ENCODE measurements around the gene B3GALT5. TPM values are rescaled to one million over a fixed set of nuclear protein-coding genes. Genes with fewer than 3 reads are reported as not detected.

The B3GALT5 gene
- total RNA-seq, 2 experiments from 2014 or later = not detected

DNA sequence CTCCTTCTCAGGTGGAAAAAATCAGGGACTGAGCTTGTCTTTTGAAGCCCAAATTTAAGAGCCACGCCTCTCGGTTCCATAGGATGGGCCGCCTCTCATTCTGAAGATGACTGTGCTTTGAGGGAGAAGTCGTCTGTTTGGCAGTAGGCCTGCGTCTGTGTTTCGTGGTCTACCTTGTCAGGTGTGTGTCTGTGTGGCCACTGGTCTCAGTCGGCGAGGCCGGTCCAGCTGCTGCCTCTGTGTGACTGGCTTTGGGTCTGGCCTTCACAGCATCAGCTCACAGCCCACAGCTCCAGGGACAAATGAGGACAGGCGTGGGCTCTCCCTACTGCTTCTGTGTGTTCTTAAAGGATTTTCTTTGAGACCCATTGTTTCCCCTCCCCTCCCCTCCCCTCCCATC lies 50.3 kb downstream of the B3GALT5 start:
- DNase-seq (no peak), ATAC-seq (no peak)
- no peak overlapping the region for H3K4me3 Mint-ChIP-seq
- H3K4me1 Mint-ChIP-seq (ENCODE audit: low read depth) = no peaks in the 10 kb centered on the region
- ChIA-PET CTCF (no interaction called here), POLR2A (no interaction called here)
- intact Hi-C loops (cut with micrococcal nuclease) = no loop called here
- H3K27ac Mint-ChIP-seq = no peak overlapping the region
- TF ChIP-seq, protein P1, sequence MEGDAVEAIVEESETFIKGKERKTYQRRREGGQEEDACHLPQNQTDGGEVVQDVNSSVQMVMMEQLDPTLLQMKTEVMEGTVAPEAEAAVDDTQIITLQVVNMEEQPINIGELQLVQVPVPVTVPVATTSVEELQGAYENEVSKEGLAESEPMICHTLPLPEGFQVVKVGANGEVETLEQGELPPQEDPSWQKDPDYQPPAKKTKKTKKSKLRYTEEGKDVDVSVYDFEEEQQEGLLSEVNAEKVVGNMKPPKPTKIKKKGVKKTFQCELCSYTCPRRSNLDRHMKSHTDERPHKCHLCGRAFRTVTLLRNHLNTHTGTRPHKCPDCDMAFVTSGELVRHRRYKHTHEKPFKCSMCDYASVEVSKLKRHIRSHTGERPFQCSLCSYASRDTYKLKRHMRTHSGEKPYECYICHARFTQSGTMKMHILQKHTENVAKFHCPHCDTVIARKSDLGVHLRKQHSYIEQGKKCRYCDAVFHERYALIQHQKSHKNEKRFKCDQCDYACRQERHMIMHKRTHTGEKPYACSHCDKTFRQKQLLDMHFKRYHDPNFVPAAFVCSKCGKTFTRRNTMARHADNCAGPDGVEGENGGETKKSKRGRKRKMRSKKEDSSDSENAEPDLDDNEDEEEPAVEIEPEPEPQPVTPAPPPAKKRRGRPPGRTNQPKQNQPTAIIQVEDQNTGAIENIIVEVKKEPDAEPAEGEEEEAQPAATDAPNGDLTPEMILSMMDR (IDR thresholded peaks at IDR 0.05) = no peak
- peaks cover 1% of the 10 kb centered on the region for H3K27me3 Mint-ChIP-seq
- H3K36me3 Mint-ChIP-seq (ENCODE audit: low read depth) = no peaks in the 10 kb centered on the region
- H3K9me3 Mint-ChIP-seq = no peaks in the 10 kb centered on the region

DNA sequence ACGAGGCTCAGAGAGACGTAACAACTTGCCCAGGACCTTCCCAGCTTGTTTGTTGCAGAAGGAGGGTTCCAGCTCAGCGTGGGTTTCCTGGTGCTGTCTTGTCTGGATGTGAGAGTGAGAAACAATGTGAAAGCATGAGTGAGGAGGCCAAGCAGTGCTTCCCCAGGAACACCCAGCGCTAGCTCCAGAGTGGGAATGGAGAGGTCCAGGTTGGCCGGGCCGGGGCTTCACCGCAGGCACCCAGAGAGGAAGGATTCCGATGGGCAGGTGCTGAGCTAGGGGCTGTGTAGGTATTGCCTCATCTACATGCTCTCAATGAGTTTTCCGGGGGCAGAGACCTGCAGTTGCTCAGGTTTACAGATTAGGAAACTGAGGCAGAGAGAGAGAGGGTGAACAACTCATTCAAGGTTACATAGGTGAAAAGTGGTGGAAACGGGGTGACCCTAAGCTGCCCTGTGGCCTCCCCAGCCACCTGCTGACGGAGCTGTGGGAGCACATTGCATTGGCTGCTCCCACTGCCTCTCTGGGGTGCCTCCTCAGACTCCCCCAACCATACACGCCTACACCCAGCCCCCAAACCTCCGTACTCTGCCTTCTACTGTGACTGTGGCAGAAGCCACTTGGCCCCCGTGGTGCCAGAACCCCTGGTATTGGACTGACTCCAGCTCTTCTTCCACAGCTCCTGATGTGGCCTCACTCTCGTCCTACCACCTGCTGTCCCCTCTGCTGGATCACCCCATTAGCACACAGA lies 51.2 kb downstream of the B3GALT5 start:
- no peak overlapping the region for H3K27ac Mint-ChIP-seq
- no peaks in the 10 kb centered on the region for H3K9me3 Mint-ChIP-seq
- no peaks in the 10 kb centered on the region for H3K4me1 Mint-ChIP-seq (ENCODE audit: low read depth)
- CTCF ChIA-PET = no interaction called here
- TF ChIP-seq, protein P1 (IDR thresholded peaks at IDR 0.05) = no peak
- POLR2A ChIA-PET = no interaction called here
- peaks cover 1% of the 10 kb centered on the region for H3K27me3 Mint-ChIP-seq
- ATAC-seq (no peak), DNase-seq (no peak)
- intact Hi-C loops (cut with micrococcal nuclease) = no loop called here
- no peak overlapping the region for H3K4me3 Mint-ChIP-seq
- H3K36me3 Mint-ChIP-seq (ENCODE audit: low read depth) = no peaks in the 10 kb centered on the region

DNA sequence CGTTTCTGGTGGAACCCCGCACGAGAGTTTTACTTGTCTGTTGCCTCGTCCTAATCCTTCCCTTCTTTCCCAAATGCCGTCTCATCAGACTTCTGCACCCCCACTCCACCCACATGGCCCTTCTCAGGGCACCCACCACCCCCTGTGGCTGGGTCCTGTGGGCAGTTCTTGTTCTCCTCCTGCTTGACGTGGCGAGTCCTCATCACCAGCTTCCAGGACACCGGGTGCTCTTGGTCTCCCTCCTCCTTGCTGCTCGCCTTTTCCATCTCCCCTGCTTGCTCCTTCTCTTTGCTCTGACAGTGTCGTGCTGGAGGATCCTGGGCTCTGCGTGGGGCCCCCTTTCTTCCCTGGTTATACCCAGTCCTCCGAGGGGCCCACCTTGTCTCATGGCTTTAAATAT lies 51.8 kb downstream of the B3GALT5 start:
- ATAC-seq (no peak), DNase-seq (no peak)
- Mint-ChIP-seq H3K27ac (no peak overlapping the region), H3K4me3 (no peak overlapping the region), H3K27me3 (peaks cover 1% of the 10 kb centered on the region), H3K9me3 (no peaks in the 10 kb centered on the region), H3K36me3 (ENCODE audit: low read depth) (no peaks in the 10 kb centered on the region), H3K4me1 (ENCODE audit: low read depth) (no peaks in the 10 kb centered on the region)
- ChIA-PET POLR2A (no interaction called here), CTCF (no interaction called here)
- intact Hi-C loops (cut with micrococcal nuclease) = no loop called here
- TF ChIP-seq, protein P1 (IDR thresholded peaks at IDR 0.05) = no peak

DNA sequence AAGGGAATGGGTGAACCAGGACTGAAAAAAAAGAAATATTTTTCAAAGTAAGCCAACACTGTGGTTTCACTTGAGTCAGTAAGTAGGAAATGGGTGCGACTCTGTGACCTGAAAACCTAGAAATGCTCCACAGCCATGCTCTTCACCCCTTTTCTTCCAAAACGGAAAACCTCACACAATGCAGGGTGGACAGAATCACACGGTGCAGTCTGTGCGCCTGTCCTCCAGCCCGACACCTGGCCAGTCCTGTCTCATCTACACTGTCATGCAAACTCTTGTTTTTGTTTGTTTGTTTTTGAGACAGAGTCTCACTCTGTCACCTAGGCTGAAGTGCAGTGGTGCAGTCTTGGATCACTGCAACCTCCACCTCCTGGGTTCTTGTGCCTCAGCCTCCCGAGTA lies 53.3 kb downstream of the B3GALT5 start:
- H3K27me3 Mint-ChIP-seq = no peaks in the 10 kb centered on the region
- ATAC-seq (no peak), DNase-seq (no peak)
- H3K4me3 Mint-ChIP-seq = no peak overlapping the region
- no peaks in the 10 kb centered on the region for H3K9me3 Mint-ChIP-seq
- ChIA-PET CTCF (no interaction called here), POLR2A (no interaction called here)
- intact Hi-C loops (cut with micrococcal nuclease) = no loop called here
- no peak overlapping the region for H3K27ac Mint-ChIP-seq
- TF ChIP-seq, protein P1 (IDR thresholded peaks at IDR 0.05) = no peak
- no peaks in the 10 kb centered on the region for H3K36me3 Mint-ChIP-seq (ENCODE audit: low read depth)
- H3K4me1 Mint-ChIP-seq (ENCODE audit: low read depth) = no peaks in the 10 kb centered on the region

DNA sequence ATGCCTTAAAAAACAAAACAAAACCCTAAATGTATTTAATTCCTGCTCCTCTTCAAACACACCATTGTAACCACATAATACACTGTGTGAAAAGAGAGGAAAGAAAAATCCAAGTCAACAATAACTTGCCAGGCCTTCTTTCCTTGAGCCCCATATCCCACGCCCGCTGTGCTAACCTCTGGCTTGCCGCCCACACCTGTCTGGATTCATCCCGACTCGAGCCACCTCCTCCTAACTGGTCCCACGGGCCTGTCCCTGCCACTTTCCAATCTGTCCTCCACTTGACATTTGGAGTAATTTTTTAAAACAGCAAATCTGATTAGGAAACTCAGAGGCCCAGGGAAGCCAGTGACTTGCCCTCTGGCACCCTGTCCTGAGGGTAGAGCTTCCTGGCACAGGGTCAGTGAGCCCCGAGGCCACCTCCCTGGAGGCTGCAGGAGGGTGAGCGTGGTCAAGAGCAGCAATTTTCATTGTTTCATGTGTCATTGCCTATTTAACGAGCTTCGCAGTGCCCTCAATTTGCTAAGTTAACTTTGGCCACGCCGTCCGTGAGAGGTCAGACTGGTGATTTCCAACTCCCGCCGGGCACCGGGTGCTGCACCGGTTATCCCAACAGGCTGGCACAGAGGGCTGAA lies 54.1 kb downstream of the B3GALT5 start:
- intact Hi-C loops (cut with micrococcal nuclease) = no loop called here
- Mint-ChIP-seq H3K4me3 (no peak overlapping the region), H3K4me1 (ENCODE audit: low read depth) (no peaks in the 10 kb centered on the region), H3K27me3 (no peaks in the 10 kb centered on the region), H3K9me3 (no peaks in the 10 kb centered on the region), H3K27ac (no peak overlapping the region), H3K36me3 (ENCODE audit: low read depth) (no peaks in the 10 kb centered on the region)
- DNase-seq (no peak), ATAC-seq (no peak)
- ChIA-PET POLR2A (no interaction called here), CTCF (no interaction called here)
- TF ChIP-seq, protein P1 (IDR thresholded peaks at IDR 0.05) = no peak

All from activated CD8-positive, alpha-beta T cell treated with anti-CD3 and anti-CD28 coated beads for 36 hours (primary cell).